ENCODE results near the gene PSMB2.
"Not testable (repeated sequence)": the region's sequence is repeated elsewhere in the genome, so short reads cannot be mapped to it uniquely, and the experiment has no call there.

Gene PSMB2

DNA sequence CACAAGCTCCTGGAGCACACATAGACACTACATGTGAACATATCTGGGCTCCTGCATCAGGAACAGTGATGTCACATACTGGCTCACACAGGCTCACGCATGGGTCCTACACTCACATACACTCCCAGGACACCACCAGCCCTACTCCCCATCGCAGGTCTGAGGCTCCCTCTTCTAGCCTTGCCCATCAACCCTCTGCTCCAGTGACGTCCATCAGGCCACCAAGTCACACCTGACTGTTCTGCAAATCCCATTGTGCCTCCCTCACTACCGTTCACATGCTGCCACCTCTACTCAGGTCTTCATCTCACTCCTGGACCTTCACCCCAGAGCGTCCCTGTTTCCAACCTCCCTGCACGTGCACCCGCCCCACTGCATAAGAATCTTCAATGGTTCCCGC lies 50.1 kb downstream of the PSMB2 start:
- no peak for DNase-seq

DNA sequence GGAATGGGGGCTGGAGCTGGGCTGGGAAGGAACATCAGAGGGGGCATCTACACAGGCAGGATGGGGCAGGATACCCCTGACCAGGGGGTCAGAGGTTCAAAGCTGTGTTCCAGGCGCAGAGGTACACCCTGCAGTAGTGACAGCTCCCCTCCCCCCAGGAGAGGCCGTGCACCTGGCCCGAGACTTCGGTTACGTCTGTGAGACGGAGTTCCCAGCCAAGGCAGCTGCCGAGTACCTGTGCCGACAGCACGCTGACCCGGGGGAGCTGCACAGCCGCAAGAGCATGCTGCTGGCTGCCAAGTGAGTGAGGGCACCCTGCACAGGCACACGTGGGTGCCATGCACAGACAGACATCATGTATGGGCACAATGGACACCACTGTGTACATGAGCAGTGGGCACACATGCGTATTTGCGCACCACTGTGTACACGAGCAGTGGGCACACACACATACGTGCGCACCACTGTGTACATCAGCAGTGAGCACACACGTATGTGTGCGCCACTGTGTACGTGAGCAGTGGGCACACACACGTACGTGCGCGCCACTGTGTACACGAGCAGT lies 50.8 kb downstream of the PSMB2 start:
- DNase-seq = no peak

DNA sequence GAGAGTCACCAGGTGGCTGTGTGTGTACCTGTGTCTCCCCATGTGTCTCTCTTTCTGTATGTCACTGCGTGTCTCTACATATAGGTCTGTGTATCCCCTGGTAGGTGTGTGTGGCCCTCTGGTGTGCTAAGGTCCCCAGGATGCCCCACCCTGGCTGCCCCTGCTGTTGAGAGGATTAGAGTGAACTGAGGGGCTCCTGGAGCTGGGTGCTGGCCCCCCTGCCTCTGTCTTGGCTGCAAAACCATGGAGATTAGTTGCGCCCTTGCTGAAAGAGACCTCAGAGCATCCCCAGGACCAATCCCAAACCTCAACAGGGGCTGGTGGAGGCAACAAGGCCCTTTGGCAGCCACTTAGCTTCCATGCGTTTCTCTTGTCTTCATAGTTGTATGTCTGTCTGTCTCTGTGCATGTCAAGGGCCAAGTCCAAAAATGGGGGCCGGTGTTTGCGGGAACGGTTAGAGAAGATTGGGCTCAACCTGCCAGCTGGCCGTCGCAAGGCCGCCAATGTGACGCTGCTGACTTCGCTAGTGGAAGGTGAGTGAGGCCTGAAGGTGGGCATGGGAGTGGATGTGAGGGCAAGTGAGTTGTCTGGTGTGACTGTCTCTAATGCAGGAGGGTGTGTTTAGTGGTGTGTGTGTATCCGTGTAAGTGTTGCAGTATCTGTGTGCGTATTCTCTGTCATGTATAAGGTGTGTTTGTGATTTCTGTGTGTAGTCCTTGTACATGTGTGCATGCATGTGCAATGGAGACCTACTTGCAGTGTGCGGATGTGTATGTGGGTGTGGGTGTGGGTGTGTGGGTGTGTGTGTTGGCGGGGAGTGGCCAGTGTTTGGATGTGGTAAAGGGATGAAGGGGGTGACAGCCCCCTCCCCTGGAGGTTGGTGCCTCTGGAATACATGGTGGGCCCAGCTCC lies 51.6 kb downstream of the PSMB2 start:
- DNase-seq = no peak

DNA sequence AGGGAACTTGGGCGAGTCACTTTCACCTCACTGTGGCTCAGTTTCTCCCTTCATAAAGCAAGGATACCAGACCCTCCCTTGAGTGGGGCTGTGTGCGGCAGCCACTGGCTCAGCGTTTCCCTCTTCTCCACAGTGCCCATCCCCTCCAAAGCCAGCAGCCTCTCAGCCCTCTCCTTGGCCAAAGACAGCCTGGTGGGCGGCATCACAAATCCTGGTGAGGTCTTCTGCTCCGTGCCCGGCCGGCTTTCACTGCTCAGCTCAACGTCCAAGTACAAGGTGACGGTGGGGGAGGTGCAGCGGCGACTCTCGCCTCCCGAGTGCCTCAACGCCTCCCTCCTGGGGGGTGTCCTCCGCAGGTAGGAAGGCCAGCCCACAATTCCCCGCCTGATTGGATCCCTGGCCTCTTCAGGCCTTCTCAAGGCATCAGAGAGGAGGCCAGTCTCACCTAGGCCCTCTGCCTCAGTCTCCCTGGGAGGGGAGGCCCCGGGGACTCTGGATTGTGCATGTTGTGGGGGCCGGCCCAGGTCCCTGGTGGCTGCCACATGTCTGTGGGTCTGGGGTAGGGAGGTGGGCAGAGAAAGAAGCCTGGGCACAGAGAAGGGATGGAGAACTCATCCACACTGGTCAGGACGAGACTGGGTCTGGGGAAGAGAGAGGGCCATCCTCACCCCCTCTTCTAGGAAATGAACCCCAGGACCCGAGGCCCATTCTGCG lies 53.0 kb downstream of the PSMB2 start:
- no peak for DNase-seq

GRCh38 chr1:35587736-35588135 lies 53.6 kb downstream of the PSMB2 start:
- DNase-seq = no peak

DNA sequence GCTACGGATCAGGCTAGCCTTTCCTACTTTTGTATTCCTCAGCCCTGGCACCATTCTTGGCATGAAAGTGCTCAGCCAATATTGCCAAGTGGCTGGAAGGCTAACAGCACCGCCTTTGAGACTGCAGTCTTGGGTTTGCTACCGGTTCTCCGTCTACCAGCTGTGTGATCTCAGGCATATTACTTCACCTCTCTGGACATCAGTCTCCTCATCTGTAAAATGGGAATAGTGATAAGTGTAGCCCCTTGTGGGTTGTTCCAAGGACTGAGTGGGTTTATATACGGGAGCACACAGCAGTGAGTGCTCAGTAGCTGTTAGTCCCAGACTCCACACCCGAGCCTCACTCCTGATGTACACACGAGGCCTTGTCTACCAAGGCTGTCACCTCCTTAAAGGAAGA lies 54.5 kb downstream of the PSMB2 start:
- DNase-seq = no peak

DNA sequence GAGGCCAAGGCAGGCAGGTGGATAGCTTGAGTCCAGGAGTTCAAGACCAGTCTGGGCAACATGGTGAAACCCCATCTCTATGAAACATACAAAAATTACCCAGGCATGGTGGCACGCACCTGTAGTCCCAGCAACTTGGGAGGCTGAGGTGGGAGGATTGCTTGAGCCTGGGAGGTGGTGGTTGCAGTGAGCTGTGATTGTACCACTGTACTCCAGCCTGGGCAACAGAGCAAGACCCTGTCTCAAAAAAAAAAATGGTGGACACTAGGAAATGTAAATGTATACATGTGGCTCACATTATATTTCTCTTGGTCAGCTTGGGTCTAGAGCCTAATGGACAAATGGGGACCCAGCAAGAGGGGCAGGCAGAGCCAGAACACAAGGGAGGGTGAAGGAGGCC lies 55.5 kb downstream of the PSMB2 start:
- not testable (repeated sequence) for DNase-seq

GRCh38 chr1:35585281-35585680 lies 56.0 kb downstream of the PSMB2 start:
- DNase-seq = no peak

- not testable (repeated sequence) for DNase-seq
Measured at GRCh38 chr1:35581621-35582020, 59.7 kb downstream of the PSMB2 start.

DNA sequence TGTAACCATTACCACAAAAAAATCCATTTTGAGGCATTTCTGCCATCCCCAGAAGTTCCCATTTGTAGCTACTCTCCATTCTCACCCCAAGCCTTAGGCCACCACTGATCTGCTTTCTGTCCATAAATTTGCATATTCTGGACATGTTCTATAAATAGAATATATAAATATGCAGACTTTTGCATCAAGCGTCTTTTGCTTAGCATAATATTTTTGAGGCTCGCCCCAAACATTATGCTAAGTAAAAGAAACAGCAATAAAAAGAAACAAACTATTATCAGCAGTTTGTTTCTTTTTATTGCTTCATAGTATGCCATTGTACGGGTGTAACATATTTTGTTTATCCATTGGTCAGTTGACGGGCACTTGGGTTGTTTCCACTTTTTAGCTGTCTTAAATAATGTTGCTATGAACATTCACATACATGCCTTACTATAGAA lies 60.4 kb downstream of the PSMB2 start:
- no peak for DNase-seq

DNA sequence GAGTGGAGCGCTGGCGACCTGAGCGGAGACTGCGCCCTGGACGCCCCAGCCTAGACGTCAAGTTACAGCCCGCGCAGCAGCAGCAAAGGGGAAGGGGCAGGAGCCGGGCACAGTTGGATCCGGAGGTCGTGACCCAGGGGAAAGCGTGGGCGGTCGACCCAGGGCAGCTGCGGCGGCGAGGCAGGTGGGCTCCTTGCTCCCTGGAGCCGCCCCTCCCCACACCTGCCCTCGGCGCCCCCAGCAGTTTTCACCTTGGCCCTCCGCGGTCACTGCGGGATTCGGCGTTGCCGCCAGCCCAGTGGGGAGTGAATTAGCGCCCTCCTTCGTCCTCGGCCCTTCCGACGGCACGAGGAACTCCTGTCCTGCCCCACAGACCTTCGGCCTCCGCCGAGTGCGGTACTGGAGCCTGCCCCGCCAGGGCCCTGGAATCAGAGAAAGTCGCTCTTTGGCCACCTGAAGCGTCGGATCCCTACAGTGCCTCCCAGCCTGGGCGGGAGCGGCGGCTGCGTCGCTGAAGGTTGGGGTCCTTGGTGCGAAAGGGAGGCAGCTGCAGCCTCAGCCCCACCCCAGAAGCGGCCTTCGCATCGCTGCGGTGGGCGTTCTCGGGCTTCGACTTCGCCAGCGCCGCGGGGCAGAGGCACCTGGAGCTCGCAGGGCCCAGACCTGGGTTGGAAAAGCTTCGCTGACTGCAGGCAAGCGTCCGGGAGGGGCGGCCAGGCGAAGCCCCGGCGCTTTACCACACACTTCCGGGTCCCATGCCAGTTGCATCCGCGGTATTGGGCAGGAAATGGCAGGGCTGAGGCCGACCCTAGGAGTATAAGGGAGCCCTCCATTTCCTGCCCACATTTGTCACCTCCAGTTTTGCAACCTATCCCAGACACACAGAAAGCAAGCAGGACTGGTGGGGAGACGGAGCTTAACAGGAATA lies 64.0 kb downstream of the PSMB2 start:
- peak; percentile 67 for DNase-seq

- not testable (repeated sequence) for DNase-seq
Measured at GRCh38 chr1:35576766-35577070, 64.6 kb downstream of the PSMB2 start.

GRCh38 chr1:35576061-35576765 lies 65.1 kb downstream of the PSMB2 start:
- no peak for DNase-seq

DNA sequence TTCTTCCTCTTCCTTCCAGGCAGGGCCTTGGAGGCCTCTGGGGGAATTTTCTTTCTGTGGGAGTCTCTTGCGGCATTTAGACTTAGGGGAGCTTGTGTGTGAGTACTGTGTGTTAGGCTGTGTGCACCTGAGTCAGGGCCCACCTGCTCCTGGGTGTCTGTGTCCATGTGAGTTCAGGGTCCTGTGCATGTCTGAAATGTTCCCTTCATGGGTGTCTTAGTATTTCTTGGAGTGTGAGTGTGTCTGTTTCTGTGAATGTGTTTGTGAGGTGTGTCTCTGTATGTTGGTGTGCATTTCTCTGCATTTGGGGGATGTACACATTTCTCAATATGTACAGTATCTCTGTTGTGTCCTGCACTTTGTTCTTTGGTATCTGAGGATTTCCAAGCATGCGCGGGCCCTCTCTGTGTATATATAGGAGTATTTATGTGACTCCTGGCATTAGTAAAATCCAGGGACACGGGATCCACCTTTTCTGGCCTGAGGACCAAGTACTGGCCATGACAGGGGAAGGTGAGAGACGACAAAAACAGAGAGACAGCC lies 65.8 kb downstream of the PSMB2 start:
- DNase-seq = no peak

GRCh38 chr1:35574655-35575415 lies 66.5 kb downstream of the PSMB2 start:
- no peak for DNase-seq

DNA sequence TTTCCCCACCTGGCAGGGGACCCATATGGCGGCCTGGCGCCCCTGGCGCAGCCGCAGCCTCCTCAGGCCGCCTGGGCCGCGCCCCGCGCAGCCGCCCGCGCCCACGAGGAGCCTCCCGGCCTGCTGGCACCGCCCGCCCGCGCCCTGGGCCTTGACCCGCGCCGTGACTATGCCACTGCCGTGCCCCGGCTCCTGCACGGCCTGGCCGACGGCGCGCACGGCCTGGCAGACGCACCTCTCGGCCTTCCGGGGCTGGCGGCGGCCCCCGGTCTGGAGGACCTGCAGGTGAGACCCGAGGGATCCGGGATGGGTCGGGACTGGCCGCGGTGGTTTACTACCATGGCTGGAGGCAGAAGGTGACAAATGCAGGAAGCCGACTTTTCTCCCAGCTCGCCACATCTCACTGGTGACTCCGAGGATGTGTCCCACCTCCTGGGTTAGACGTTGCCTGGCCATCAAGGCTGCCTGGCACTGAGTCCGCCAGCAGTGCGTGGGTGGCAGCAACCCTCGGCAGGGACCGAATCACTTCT lies 67.1 kb downstream of the PSMB2 start:
- no peak for DNase-seq

GRCh38 chr1:35573198-35574124 lies 67.9 kb downstream of the PSMB2 start, which contains the start of gene TFAP2E:
Gene TFAP2E (plus strand): TSS chr1:35573314. CDS start chr1:35573578, 264 bp downstream.
- DNase-seq = peak; percentile 25

DNA sequence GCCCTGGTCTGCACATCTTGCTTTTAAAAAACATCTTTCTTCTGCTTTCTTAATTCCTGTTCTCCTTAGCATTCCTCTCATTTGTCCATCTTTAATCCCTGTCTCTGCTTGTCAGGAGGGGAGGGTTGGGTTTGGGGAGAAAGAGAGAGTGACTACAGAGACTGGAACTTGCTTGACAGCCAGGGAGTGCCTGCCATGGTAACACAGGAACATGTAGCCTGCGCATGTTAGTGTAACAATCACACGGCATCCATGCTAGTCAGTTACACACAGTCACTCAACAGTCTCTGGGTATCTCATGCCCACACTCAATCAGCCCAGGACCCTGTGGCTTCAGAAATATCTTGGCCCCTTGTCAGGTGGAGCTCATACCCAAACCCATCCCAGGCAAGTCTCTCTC lies 69.0 kb downstream of the PSMB2 start:
- DNase-seq = no peak

- DNase-seq = no peak
Measured at GRCh38 chr1:35571263-35571662, 70.1 kb downstream of the PSMB2 start.
